ENCODE measurements around the gene LPP.

DNA sequence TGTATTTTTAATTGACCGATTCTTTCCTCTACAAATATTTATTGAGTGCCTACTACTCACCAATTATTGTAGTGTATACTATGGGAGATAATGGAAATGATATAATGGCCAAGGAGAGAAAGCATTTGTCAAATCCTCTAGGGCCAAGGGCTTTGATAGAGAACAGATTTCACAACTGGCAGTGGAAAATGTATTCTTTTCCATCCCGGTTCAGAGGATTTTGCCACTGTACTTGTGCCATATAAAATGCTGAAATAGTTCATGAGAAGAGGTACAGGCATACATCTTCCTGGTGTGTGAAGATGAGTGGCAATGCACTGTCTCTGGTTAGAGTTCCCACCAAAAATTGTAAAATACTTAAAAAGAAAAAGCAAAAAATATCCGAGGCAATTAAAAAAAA is 566.3 kb downstream of the LPP start:
- TF ChIP-seq, protein P1, sequence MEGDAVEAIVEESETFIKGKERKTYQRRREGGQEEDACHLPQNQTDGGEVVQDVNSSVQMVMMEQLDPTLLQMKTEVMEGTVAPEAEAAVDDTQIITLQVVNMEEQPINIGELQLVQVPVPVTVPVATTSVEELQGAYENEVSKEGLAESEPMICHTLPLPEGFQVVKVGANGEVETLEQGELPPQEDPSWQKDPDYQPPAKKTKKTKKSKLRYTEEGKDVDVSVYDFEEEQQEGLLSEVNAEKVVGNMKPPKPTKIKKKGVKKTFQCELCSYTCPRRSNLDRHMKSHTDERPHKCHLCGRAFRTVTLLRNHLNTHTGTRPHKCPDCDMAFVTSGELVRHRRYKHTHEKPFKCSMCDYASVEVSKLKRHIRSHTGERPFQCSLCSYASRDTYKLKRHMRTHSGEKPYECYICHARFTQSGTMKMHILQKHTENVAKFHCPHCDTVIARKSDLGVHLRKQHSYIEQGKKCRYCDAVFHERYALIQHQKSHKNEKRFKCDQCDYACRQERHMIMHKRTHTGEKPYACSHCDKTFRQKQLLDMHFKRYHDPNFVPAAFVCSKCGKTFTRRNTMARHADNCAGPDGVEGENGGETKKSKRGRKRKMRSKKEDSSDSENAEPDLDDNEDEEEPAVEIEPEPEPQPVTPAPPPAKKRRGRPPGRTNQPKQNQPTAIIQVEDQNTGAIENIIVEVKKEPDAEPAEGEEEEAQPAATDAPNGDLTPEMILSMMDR (IDR thresholded peaks at IDR 0.05) = no peak
- no peak for TF ChIP-seq EP300 (IDR thresholded peaks at IDR 0.05)
